Mesothelial cell of epicardium (in vitro differentiated cells): ENCODE measurements around the gene CD46. TPM values are rescaled to one million over a fixed set of nuclear protein-coding genes. Genes with fewer than 3 reads are reported as not detected.

Source experiments
- DNase-seq, 2 experiments: peaks; one replicate each; pipeline ENCODE4 v3.0.0; 2021; ENCODE audit warnings: low spot score in 2 of 2; ENCODE audit not compliant: unreplicated experiment in 2 of 2
- H3K27ac Mint-ChIP-seq: 2 replicates; pipeline ENCODE4 v1.8.0; 2021; ENCODE audit warnings: mixed read lengths
- H3K27me3 Mint-ChIP-seq: 2 replicates; pipeline ENCODE4 v1.8.0; 2021; ENCODE audit warnings: low read depth, mixed read lengths
- H3K36me3 Mint-ChIP-seq: 2 replicates; pipeline ENCODE4 v1.8.0; 2021; ENCODE audit warnings: mixed read lengths
- H3K4me1 Mint-ChIP-seq: 2 replicates; pipeline ENCODE4 v1.8.0; 2021; ENCODE audit warnings: mixed read lengths
- H3K4me3 Mint-ChIP-seq: 2 replicates; pipeline ENCODE4 v1.8.0; 2021; ENCODE audit warnings: mild to moderate bottlenecking, moderate library complexity, mixed read lengths
- H3K9me3 Mint-ChIP-seq: 2 replicates; pipeline ENCODE4 v1.8.0; 2021; ENCODE audit warnings: mixed read lengths
- CTCF ChIP-seq: fragments of 200-600 bp; sonication (generic); IDR thresholded peaks from one replicate; pipeline ENCODE4 v1.5.0; 2021; ENCODE audit warnings: antibody characterized with exemption; ENCODE audit not compliant: unreplicated experiment
- total RNA-seq: library from RNA; stranded (reverse); gene quantifications from 3 replicates; pipeline ENCODE4 v1.2.1, GENCODE V29; 2021

Gene CD46
- total RNA-seq, 1 donor from 2014 or later: 223 TPM

DNA sequence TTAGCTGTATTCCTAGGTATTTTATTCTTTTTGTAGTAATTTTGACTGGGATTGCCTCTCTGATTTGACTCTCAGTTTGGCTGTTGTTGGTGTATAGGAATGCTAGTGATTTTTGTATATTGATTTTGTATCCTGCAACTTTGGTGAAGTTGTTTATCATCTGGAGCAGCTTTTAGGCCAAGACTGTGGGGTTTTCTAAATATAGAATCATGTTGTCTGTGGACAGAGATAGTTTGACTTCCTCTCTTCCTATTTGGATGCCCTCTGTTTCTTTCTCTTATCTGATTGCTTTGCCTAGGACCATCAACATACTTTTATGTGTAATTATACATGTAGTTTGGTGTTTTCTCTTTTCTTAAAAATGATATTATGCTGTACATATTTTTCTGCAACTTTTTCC lies 27.2 kb downstream of the CD46 start:
- no peak for DNase-seq

GRCh38 chr1:207781312-207781711 lies 29.5 kb downstream of the CD46 start:
- Mint-ChIP-seq H3K4me1 (no peaks in the 10 kb centered on the region), H3K27me3 (no peaks in the 10 kb centered on the region), H3K27ac (no peak overlapping the region), H3K4me3 (no peak overlapping the region), H3K36me3 (peaks cover 65% of the 10 kb centered on the region), H3K9me3 (peaks cover 27% of the 10 kb centered on the region)
- no peak for DNase-seq
- no peak for TF ChIP-seq CTCF

More for the DNA sequence above, 27.2 kb downstream of the CD46 start:
- Mint-ChIP-seq H3K4me3 (no peak overlapping the region), H3K4me1 (no peaks in the 10 kb centered on the region), H3K36me3 (peaks cover 68% of the 10 kb centered on the region), H3K27ac (no peak overlapping the region), H3K9me3 (peaks cover 29% of the 10 kb centered on the region), H3K27me3 (no peaks in the 10 kb centered on the region)
- TF ChIP-seq CTCF: no peak

DNA sequence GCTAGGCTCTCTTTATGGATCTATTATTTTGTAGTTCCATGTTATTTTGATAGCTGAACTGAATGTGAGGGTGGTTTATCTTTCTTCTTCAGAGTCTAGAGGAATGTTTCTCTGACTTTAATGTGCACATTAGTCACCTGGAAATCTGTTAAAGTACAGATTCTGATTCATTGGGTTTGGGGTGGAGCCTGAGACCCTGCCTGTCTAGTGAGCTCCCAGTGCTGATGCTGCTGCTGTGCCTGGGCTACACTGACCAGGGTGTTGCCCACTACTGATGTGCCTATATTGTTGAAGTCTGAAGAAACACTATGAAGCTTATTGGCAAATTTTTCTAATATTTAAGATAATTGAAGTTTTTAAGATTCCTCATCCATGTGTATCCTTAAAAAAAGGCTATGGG lies 35.9 kb downstream of the CD46 start:
- no peak for DNase-seq
- H3K27ac Mint-ChIP-seq: peak overlapping the region; percentile 83
- peaks cover 39% of the 10 kb centered on the region for H3K4me1 Mint-ChIP-seq
- no peaks in the 10 kb centered on the region for H3K27me3 Mint-ChIP-seq
- no peak overlapping the region for H3K4me3 Mint-ChIP-seq
- no peak for TF ChIP-seq CTCF
- H3K36me3 Mint-ChIP-seq: peaks cover 20% of the 10 kb centered on the region
- no peaks in the 10 kb centered on the region for H3K9me3 Mint-ChIP-seq

- Mint-ChIP-seq H3K27ac (peak overlapping the region; percentile 97), H3K4me3 (no peak overlapping the region), H3K4me1 (peaks cover 48% of the 10 kb centered on the region), H3K27me3 (no peaks in the 10 kb centered on the region), H3K36me3 (peaks cover 15% of the 10 kb centered on the region), H3K9me3 (no peaks in the 10 kb centered on the region)
- DNase-seq: no peak
- no peak for TF ChIP-seq CTCF
Measured at GRCh38 chr1:207789386-207789785, 37.5 kb downstream of the CD46 start.

DNA sequence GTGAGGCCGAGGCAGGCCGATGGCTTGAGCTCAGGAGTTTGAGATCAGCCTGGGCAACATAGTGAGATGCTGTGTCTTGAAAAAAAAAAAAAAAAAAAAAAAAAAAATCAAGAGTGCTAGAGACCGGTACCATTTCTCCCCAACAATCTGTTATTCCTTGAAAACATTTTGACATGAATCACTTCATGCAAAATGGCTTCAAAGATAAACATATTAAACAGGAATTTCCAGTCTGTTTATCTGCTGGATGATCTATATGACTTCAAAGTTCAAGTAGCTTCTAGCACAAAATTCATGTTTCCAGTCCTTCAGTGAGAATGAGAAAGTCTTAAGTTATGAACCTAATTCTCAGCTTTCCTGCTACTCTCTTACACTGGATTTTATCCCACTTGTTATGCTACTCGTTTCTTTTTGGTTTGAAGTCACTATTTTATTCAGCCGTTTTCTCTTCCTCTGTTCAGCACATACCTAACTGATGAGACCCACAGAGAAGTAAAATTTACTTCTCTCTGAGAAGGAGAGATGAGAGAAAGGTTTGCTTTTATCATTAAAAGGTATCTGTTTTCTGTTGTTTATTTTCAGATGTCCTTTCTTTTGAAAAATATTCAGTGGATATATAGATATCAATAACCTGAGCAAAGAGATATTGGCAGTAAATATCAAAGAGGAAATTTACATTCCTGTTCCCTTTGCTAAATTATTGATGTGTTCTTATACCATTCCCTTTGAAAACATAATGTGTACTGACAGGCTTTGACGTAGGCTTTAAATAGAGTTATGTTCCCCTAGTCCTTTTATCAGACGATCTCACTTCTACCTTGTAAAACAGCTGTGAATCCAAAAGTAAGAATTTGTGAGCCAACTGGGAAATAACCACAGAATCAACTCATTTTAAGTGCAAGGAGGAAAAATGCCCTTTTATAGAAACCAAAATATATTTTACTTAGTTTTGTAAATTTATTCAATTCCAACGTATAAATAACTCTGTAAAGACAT lies 38.2 kb downstream of the CD46 start:
- H3K27me3 Mint-ChIP-seq: no peaks in the 10 kb centered on the region
- H3K36me3 Mint-ChIP-seq: peaks cover 9% of the 10 kb centered on the region

More for the DNA sequence above, 38.2 kb downstream of the CD46 start:
- Mint-ChIP-seq H3K4me1 (peaks cover 54% of the 10 kb centered on the region), H3K9me3 (no peaks in the 10 kb centered on the region), H3K4me3 (peak overlapping the region; percentile 23), H3K27ac (peak overlapping the region; percentile 97)
- no peak for TF ChIP-seq CTCF
- no peak for DNase-seq
